ENCODE results near the gene BABAM2. TPM values are rescaled to one million over a fixed set of nuclear protein-coding genes. Genes with fewer than 3 reads are reported as not detected.

BABAM2 gene
- total RNA-seq, 1 donor from 2014 or later = 28.5 TPM

GRCh38 chr2:27912512-27912911 lies 22.0 kb downstream of the BABAM2 start:
- Mint-ChIP-seq H3K27me3 (ENCODE audit: low read depth, unreplicated experiment) (no peaks in the 10 kb centered on the region), H3K4me1 (ENCODE audit: low read depth, unreplicated experiment) (peaks cover 3% of the 10 kb centered on the region), H3K4me3 (ENCODE audit: unreplicated experiment) (no peak overlapping the region), H3K27ac (ENCODE audit: unreplicated experiment) (no peak overlapping the region), H3K36me3 (ENCODE audit: low read depth, unreplicated experiment) (no peaks in the 10 kb centered on the region), H3K9me3 (ENCODE audit: unreplicated experiment) (no peaks in the 10 kb centered on the region)
- H3K27me3 ChIP-seq (ENCODE audit: insufficient read depth, low read length) = no peaks in the 10 kb centered on the region
- H3K27ac ChIP-seq (ENCODE audit: low read depth, low read length) = no peak overlapping the region
- no peak overlapping the region for H3K4me2 ChIP-seq (ENCODE audit: low read length)
- H3K79me2 ChIP-seq (ENCODE audit: insufficient read depth, low read length) = no peaks in the 10 kb centered on the region
- TF ChIP-seq CTCF (IDR thresholded peaks at IDR 0.05; ENCODE audit: insufficient read depth, low read depth, low read length) (no peak), EZH2 (IDR thresholded peaks at IDR 0.05; ENCODE audit: insufficient read depth, low read length) (no peak)
- no peak overlapping the region for H3K4me3 ChIP-seq (ENCODE audit: insufficient read depth, low read depth, low read length)
- H3K36me3 ChIP-seq (ENCODE audit: insufficient read depth, low read length) = no peaks in the 10 kb centered on the region
- DNase-seq (ENCODE audit: low read depth) = no peak
- no peak overlapping the region for H2AFZ ChIP-seq (ENCODE audit: low read depth, low read length)
- no peak overlapping the region for H3K9ac ChIP-seq (ENCODE audit: low read length)
- H3K9me3 ChIP-seq (ENCODE audit: insufficient read depth, low read depth, low read length) = no peaks in the 10 kb centered on the region
- no peak for FAIRE-seq
- no peaks in the 10 kb centered on the region for H3K4me1 ChIP-seq (ENCODE audit: insufficient read depth, low read length)
- no peaks in the 10 kb centered on the region for H4K20me1 ChIP-seq (ENCODE audit: insufficient read depth, low read length)

- H3K9me3 Mint-ChIP-seq (ENCODE audit: unreplicated experiment) = no peaks in the 10 kb centered on the region
- no peak overlapping the region for H3K27ac ChIP-seq (ENCODE audit: low read depth, low read length)
- peaks cover 4% of the 10 kb centered on the region for H3K36me3 Mint-ChIP-seq (ENCODE audit: low read depth, unreplicated experiment)
- H3K27me3 Mint-ChIP-seq (ENCODE audit: low read depth, unreplicated experiment) = no peaks in the 10 kb centered on the region
- H3K79me2 ChIP-seq (ENCODE audit: insufficient read depth, low read length) = no peaks in the 10 kb centered on the region
- no peak overlapping the region for H3K4me2 ChIP-seq (ENCODE audit: low read length)
- H3K9ac ChIP-seq (ENCODE audit: low read length) = no peak overlapping the region
- H3K4me1 Mint-ChIP-seq (ENCODE audit: low read depth, unreplicated experiment) = no peaks in the 10 kb centered on the region
- H3K4me1 ChIP-seq (ENCODE audit: insufficient read depth, low read length) = no peaks in the 10 kb centered on the region
- no peak overlapping the region for H3K27ac Mint-ChIP-seq (ENCODE audit: unreplicated experiment)
- H3K27me3 ChIP-seq (ENCODE audit: insufficient read depth, low read length) = no peaks in the 10 kb centered on the region
- no peak overlapping the region for H2AFZ ChIP-seq (ENCODE audit: low read depth, low read length)
- no peak overlapping the region for H3K4me3 ChIP-seq (ENCODE audit: insufficient read depth, low read depth, low read length)
- H3K9me3 ChIP-seq (ENCODE audit: insufficient read depth, low read depth, low read length) = no peaks in the 10 kb centered on the region
- FAIRE-seq = no peak
- TF ChIP-seq CTCF (IDR thresholded peaks at IDR 0.05; ENCODE audit: insufficient read depth, low read depth, low read length) (no peak), EZH2 (IDR thresholded peaks at IDR 0.05; ENCODE audit: insufficient read depth, low read length) (no peak)
- no peak for DNase-seq (ENCODE audit: low read depth)
- H3K36me3 ChIP-seq (ENCODE audit: insufficient read depth, low read length) = no peaks in the 10 kb centered on the region
- H4K20me1 ChIP-seq (ENCODE audit: insufficient read depth, low read length) = no peaks in the 10 kb centered on the region
- H3K4me3 Mint-ChIP-seq (ENCODE audit: unreplicated experiment) = no peak overlapping the region
Observed at GRCh38 chr2:27914041-27914804, 23.7 kb downstream of the BABAM2 start.

GRCh38 chr2:27914805-27915175 lies 24.3 kb downstream of the BABAM2 start:
- no peak for FAIRE-seq
- TF ChIP-seq EZH2 (IDR thresholded peaks at IDR 0.05; ENCODE audit: insufficient read depth, low read length) = no peak
- no peak for TF ChIP-seq CTCF (IDR thresholded peaks at IDR 0.05; ENCODE audit: insufficient read depth, low read depth, low read length)
- peaks cover 4% of the 10 kb centered on the region for H3K36me3 Mint-ChIP-seq (ENCODE audit: low read depth, unreplicated experiment)
- DNase-seq (ENCODE audit: low read depth) = no peak
- no peak overlapping the region for H3K4me3 Mint-ChIP-seq (ENCODE audit: unreplicated experiment)
- H3K27ac Mint-ChIP-seq (ENCODE audit: unreplicated experiment) = no peak overlapping the region
- Histone ChIP-seq H3K4me3 (ENCODE audit: insufficient read depth, low read depth, low read length) (no peak overlapping the region), H4K20me1 (ENCODE audit: insufficient read depth, low read length) (no peaks in the 10 kb centered on the region), H3K9me3 (ENCODE audit: insufficient read depth, low read depth, low read length) (no peaks in the 10 kb centered on the region), H2AFZ (ENCODE audit: low read depth, low read length) (no peak overlapping the region), H3K4me2 (ENCODE audit: low read length) (no peak overlapping the region), H3K27me3 (ENCODE audit: insufficient read depth, low read length) (no peaks in the 10 kb centered on the region), H3K27ac (ENCODE audit: low read depth, low read length) (no peak overlapping the region), H3K79me2 (ENCODE audit: insufficient read depth, low read length) (no peaks in the 10 kb centered on the region), H3K36me3 (ENCODE audit: insufficient read depth, low read length) (no peaks in the 10 kb centered on the region), H3K4me1 (ENCODE audit: insufficient read depth, low read length) (no peaks in the 10 kb centered on the region), H3K9ac (ENCODE audit: low read length) (no peak overlapping the region)
- no peaks in the 10 kb centered on the region for H3K27me3 Mint-ChIP-seq (ENCODE audit: low read depth, unreplicated experiment)
- H3K4me1 Mint-ChIP-seq (ENCODE audit: low read depth, unreplicated experiment) = no peaks in the 10 kb centered on the region
- no peaks in the 10 kb centered on the region for H3K9me3 Mint-ChIP-seq (ENCODE audit: unreplicated experiment)
